HG03060 (cell line): Measurements from ENCODE around the gene WIPI1.
"Not testable (repeated sequence)": the region's sequence is repeated elsewhere in the genome, so short reads cannot be mapped to it uniquely, and the experiment has no call there.

Experiments used
- ATAC-seq: cut with Tn5 transposase; IDR thresholded peaks from one replicate; pipeline ENCODE4 v1.9.1; 2021; ENCODE audit warnings: low read depth, moderate number of reproducible peaks; ENCODE audit not compliant: unreplicated experiment

WIPI1 gene

GRCh38 chr17:68390888-68391545, 66.3 kb downstream of the WIPI1 start:
- ATAC-seq = no peak

- ATAC-seq = no peak
These were observed 68.3 kb downstream of the WIPI1 start for GRCh38 chr17:68389041-68389440.

DNA sequence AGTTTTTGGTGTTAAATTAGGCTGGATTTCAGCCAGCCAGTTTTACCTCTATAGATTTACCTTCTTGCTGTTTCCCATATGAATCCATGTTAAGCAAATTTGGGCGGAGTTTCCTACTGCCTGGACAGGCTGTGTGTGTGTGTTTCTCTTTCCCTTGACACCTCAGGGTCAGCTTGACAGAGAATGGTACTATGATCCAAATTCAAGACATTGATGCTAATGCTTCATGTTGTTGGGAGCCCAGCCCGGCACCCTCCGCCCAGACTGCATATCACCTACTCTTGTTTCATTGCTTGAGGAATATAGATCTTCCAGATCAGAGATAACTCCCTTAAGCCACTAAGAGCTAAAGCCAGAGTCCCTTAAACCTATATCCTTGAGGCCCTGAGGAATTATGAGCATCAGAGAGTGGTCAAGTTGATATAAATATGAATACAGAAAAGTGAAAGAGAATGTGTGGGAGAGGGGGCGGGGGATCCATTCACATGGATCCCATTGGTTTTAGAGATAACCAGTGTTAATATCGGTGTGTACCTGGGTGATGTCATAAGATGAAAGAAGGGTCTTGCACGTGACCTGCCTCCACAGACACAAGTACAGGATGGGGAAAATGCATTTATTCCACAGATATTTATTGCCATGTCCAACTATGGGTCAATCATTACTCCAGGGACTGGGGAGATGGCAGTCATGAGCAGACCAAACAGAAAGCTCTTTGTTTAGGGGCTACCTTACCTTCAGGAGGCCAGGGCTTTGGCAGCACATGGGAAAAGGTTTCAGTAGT, 69.7 kb downstream of the WIPI1 start:
- no peak for ATAC-seq

GRCh38 chr17:68385490-68386215, 71.6 kb downstream of the WIPI1 start:
- no peak for ATAC-seq

DNA sequence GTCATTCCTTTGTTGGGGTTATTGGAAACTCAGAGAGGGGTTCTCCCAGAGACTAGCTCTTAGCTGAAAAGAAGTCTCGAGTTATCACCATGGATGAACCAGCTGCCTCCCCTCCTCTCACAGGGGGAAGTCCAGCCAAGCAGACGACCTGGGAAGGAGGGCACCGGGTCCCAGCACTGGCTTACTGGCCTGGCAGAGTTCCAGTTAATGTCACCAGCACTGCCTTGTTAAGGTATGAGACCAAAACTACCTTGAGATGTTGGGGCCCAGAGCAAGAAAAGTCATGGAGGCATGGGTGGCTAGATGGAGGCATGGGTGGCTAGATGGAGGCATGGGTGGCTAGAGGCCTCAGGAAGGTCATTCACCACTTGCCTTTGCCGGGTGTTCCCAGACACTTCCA, 72.4 kb downstream of the WIPI1 start:
- ATAC-seq = no peak

- no peak for ATAC-seq
These were observed 72.8 kb downstream of the WIPI1 start for GRCh38 chr17:68384471-68384870.

DNA sequence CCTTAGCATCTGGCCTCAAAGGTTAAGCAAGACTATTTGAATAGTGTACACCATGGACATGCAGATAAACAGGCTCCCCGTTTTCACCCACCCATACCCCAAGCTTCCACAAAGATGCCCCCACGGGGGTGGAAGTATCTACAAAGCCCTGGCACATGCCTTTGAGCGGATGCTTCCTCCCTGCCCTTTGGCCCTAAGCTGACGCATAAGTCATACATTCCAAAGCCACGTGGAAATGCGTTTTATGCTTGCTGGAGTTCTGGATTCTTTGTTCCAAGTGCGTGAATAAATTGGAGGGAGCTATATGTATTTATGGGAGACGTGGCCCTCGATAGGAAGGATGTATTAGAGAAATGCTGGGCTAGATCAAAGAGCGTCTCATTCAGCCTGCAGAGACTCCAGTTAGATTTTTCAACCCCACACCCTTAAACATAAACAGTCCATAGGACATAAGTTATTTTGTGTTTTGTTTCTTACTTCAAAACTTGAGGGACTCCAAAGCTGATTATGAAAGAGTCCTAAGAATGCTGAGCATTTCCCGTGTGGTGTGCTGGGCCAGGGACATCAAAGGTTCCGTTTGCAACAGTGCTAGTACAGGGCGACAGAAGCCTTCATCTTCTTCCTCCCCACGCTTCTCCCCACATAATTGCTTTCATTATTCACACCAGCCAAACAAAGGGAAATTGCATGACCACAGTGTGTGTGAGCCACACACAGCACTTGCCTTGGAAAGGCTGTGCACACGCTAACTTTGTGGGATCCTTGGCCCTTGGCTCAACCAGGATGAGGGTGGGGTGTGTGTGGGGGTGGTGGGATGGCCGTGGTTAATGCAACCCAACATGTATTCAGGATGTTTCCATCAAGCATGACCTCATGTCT, 73.6 kb downstream of the WIPI1 start:
- no peak for ATAC-seq

DNA sequence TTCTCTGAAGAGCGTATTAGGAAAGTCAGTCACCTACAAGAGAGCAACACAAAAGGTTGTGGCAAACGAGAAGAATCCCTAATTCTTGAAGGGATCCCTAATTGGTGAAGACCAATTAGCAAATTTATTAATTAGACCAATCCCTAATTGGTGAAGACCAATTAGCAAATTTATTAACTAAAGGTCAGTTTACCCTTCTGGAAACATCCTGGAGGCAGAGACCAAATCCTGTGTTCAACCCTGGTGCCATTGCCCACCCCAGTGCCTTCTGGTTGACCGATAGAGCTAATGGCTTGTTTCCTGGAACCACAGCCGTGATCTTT, 74.2 kb downstream of the WIPI1 start:
- no peak for ATAC-seq

DNA sequence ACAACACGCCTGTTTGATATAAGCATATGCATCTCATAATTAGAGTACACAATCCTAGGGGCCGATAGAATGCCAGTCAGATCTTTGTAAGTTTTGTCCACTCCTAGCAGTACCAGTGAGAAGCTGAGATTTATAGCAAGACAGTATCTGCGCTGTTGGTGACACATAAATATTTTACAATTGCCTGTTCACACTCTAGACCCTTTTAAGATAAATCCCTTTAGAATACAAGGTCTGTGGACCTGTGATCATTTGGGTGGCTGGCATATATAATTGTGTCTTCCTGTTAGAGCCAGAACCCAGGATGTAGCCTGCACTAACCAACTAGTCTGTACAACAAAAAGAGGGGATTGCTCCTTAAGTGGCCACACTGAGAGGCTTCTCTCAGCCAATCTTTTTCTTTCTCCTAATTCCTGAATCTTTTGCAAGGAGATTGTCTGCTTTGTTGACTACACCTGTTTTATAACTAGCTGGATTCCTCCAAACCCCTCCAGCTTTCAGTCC, 74.7 kb downstream of the WIPI1 start:
- ATAC-seq = no peak

DNA sequence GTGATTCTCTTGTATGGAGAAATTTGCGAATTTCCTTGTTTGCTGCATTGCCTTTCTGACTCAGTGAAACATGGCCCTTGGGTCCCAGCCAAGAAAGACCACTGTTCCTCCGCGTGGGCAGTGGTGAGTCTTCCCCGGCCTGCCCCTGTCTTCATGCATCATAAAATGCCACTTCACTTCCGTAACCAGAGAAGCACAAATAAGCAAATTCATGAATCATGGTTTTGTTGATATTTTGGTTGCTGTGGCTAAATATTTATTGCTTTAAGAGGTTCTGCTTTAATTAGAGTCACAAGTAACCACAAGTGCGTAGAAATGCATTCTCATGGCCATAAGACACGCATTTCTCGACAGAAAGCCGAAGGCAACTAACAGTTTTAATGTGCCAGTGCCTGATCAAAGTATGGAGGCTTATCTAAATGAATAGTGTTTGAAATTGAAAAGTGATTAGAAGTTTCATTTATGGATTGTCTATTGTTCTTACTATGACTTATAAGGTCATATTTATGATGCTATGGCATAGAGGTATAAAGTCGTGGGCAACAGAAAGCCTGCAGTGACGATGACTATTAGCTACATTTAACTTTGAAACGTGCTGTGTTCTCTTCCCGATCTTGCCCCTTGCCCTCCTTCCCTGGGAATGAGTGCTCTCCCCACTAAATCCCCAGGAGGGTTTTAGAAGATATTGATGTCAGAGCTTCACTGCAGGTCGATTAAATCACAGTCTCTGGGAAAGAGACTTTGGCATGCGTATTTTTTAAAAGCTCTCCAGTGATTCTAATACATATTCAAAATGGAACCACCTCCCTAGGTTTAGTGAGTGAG, 76.0 kb downstream of the WIPI1 start:
- ATAC-seq = no peak

- no peak for ATAC-seq
These were observed 77.3 kb downstream of the WIPI1 start for GRCh38 chr17:68379692-68380677.

- ATAC-seq = no peak
These were observed 78.2 kb downstream of the WIPI1 start for GRCh38 chr17:68379177-68379510.

- ATAC-seq = no peak
These were observed 78.8 kb downstream of the WIPI1 start for GRCh38 chr17:68378268-68379176.

DNA sequence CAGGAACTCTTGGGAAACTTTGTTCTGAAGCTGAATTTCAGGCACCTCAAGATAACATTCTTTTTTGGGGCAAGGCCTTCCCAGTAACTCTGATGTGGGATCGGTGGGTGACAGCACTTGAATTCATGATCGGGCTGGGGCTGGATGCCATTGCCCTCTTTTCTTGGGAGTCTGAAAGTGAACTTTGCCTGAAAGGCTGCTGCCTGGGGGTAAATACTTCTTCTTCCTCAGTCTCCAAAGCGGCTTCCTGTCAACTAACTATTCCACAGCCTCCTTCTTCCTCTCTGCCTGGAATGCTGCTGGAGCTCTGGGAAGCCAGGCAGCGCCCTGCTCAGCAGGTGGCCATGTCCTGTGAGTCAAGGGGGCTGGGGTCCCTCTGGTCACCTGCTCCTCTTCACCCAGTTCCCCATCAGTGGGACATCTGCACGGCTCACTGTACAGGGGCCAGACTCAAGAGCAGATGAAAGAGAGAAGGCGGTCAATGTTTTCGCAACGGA, 79.5 kb downstream of the WIPI1 start:
- ATAC-seq = no peak

- not testable (repeated sequence) for ATAC-seq
These were observed 81.1 kb downstream of the WIPI1 start for GRCh38 chr17:68376178-68376577.

DNA sequence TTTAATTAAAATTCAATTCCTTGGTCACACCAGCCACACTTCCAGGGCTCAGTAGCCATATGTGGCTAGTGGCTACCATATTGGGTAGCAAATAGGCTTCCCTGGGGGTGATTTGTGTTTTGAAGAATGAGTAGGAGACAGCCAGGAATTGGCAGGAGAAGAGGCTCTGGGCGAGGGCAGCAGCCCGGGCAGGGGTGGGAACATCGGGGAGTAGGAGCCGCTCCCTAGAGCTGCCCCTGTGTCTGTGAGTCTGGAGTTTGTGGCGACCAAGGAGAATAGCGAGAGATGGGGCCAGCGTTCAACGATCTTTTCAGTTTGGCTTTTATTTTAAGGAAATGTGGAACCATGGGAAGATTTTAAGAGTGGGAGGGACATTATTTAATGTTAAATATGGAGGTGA, 81.7 kb downstream of the WIPI1 start:
- ATAC-seq = no peak
